ENCODE data around the gene RANBP3. TPM values are rescaled to one million over a fixed set of nuclear protein-coding genes. Genes with fewer than 3 reads are reported as not detected.

RANBP3 gene
- total RNA-seq, 3 donors from 2014 or later, result 54.4 to 66.2 (median 64.9) TPM

DNA sequence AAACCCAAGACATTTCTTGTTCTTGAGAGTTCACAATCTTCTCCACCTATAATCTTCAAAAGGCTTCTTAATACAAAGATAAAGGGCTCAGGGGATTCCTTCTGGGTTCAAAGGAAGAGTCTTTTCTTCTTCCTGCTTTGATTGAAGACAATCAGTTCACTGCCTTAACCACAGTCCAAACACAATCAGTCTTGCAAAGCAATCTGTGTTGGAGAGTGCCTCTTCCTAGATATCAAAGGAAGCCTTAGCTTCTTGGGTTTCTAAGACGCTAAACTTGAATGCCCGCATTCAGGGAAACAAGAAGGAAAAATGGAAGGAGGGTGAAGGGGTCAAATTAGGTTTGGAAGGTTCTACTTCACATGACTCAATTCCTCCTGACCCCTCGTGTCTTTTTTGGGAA, 27.2 kb downstream of the RANBP3 start:
- no peak for TF ChIP-seq POLR2A (IDR thresholded peaks at IDR 0.05)
- intact Hi-C loops (cut with DNase I; ENCODE audit: low total_unique reads), result no loop called here
- Histone ChIP-seq H3K9me3 (no peaks in the 10 kb centered on the region), H3K4me3 (no peak overlapping the region), H3K27me3 (no peaks in the 10 kb centered on the region), H3K36me3 (no peaks in the 10 kb centered on the region), H3K27ac (no peak overlapping the region), H3K4me1 (peaks cover 0 to 7% of the 10 kb centered on the region in 2 donors)
- DNase-seq (ENCODE audit: low spot score in 2 of 2), result no peak

DNA sequence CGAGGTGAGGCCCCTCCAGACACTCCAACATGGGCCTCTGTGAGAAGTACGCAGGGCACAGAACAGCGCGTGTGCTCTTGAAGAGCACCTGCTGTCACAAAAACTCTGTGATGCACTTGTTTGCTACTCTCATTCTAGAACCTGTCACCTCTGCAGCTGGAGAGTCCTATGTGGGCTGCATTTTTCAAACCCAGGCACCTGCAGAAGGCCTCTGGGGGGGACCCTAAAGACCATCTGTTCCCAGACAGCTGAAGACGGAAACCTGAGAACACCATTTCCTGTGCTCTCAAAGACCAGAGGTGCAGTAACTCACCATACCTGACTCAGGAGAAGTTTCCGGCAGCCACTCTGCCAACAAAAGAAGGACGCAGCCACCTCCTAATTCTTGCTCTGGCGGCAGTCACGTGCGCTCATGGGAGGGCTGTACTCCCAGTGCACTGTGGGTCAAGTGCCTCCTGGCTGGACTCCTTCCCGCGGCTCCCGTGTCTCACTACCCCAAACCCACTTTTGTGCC, 28.1 kb downstream of the RANBP3 start:
- Histone ChIP-seq H3K4me3 (no peak overlapping the region), H3K4me1 (peaks cover 0 to 7% of the 10 kb centered on the region in 2 donors), H3K27ac (no peak overlapping the region), H3K9me3 (no peaks in the 10 kb centered on the region), H3K27me3 (no peaks in the 10 kb centered on the region), H3K36me3 (no peaks in the 10 kb centered on the region)
- no peak for DNase-seq (ENCODE audit: low spot score in 2 of 2)
- TF ChIP-seq, protein P1, sequence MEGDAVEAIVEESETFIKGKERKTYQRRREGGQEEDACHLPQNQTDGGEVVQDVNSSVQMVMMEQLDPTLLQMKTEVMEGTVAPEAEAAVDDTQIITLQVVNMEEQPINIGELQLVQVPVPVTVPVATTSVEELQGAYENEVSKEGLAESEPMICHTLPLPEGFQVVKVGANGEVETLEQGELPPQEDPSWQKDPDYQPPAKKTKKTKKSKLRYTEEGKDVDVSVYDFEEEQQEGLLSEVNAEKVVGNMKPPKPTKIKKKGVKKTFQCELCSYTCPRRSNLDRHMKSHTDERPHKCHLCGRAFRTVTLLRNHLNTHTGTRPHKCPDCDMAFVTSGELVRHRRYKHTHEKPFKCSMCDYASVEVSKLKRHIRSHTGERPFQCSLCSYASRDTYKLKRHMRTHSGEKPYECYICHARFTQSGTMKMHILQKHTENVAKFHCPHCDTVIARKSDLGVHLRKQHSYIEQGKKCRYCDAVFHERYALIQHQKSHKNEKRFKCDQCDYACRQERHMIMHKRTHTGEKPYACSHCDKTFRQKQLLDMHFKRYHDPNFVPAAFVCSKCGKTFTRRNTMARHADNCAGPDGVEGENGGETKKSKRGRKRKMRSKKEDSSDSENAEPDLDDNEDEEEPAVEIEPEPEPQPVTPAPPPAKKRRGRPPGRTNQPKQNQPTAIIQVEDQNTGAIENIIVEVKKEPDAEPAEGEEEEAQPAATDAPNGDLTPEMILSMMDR (IDR thresholded peaks at IDR 0.05), result no peak
- no peak for TF ChIP-seq POLR2A (IDR thresholded peaks at IDR 0.05)
- no peak for TF ChIP-seq POLR2AphosphoS5 (IDR thresholded peaks at IDR 0.05)
- intact Hi-C loops (cut with DNase I; ENCODE audit: low total_unique reads), result no loop called here

DNA sequence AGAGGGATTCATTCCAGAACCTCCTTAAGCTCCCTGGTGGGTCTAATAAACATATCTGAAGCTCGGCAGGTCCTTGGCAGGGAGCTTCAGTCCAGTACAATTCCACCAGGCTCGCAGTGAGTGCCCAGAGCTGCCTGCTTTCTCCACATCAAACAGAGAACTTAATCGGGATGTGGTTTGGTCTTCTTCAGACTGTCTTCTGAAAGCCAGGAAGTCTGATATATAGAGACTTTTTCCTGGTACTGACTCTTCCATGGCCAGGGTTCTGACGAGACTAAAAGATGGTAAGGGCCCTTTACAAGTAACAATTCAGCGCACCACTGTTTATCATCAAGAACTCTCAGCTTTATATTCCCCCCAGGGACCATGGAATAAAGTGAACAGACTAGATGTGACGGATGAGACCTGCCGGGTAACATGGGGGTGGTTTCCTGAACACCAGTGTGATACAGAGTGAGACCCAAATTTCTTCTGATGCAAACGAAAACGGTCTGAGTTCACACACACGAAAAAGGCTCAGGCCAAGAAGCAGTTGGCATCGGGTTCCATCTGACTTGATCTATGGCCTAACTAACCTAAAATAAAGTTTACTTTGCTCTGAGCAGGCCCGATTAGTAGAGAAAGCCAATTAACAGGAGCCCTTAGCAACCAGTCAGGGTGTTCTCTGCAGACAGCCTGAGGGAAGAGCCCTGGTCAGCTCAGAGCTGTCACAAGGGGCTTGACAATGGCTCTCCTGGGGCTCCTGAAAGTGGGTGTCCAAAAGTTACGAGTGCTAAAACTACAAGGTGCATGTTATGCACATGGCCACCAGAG, 29.0 kb downstream of the RANBP3 start:
- no peaks in the 10 kb centered on the region for H3K27me3 ChIP-seq
- H3K4me1 ChIP-seq, result peaks cover 0 to 3% of the 10 kb centered on the region in 2 donors
- TF ChIP-seq, protein P1 (IDR thresholded peaks at IDR 0.05), result no peak
- TF ChIP-seq POLR2AphosphoS5 (IDR thresholded peaks at IDR 0.05), result no peak
- TF ChIP-seq POLR2A (IDR thresholded peaks at IDR 0.05), result no peak
- H3K27ac ChIP-seq, result peak overlapping the region; percentile 74 to 81
- H3K36me3 ChIP-seq, result no peaks in the 10 kb centered on the region
- intact Hi-C loops (cut with DNase I; ENCODE audit: low total_unique reads), result no loop called here
- no peak for DNase-seq (ENCODE audit: low spot score in 2 of 2)
- H3K9me3 ChIP-seq, result no peaks in the 10 kb centered on the region
- H3K4me3 ChIP-seq, result no peak overlapping the region

DNA sequence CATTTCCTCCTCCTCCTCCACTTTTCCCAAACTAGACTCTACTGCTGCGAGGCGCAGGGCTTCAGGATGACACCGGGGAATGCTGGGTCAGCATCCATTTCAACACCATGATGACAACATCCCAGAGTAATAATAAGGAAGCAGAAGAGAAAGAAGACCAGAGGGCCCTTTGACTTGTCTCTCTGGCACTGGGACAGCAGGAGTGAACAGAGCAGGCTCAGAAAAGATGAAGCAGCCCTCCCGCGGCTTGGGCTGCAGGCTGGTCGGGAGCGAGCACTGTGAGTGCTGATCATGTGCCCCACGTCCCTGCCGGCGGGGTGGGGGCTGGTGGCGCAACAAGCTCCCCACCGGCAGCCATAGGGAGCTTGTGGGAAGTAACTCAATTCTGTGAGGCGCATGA, 30.5 kb downstream of the RANBP3 start:
- Histone ChIP-seq H3K4me3 (peak overlapping the region in 2 of 3 donors; percentile 18 to 40), H3K9me3 (no peaks in the 10 kb centered on the region), H3K27ac (peak overlapping the region; percentile 74 to 81), H3K36me3 (no peaks in the 10 kb centered on the region), H3K4me1 (peaks cover 0 to 7% of the 10 kb centered on the region in 2 donors), H3K27me3 (no peaks in the 10 kb centered on the region)
- intact Hi-C loops (cut with DNase I; ENCODE audit: low total_unique reads), result no loop called here
- peak in 1 of 2 donors; percentile 68 for DNase-seq (ENCODE audit: low spot score in 2 of 2)
- TF ChIP-seq POLR2A (IDR thresholded peaks at IDR 0.05) (no peak), POLR2AphosphoS5 (IDR thresholded peaks at IDR 0.05) (peak; percentile 18 to 77 (median 54))
- TF ChIP-seq, protein P1 (IDR thresholded peaks at IDR 0.05), result no peak

DNA sequence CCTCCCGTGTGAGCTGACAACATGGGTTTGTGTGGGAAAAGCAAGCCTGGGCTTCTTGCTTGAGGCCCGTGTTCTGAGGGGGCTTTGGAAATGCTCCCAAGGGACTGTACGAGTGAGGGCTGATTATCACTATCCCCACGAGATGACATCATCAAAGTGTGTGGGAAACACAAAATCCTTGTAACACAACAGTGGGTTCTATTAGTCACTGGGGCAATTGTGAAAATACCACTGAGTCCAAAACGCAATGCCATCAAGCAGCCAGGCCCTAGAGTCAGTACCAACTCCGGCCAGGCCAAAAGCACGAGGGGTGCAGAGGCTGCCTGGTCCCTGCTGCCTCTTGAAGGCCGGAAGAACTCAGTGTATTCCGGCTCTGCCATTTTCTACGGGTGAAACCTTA, 34.3 kb downstream of the RANBP3 start:
- H3K4me1 ChIP-seq, result peaks cover 0 to 7% of the 10 kb centered on the region in 2 donors
- H3K27ac ChIP-seq, result peak overlapping the region; percentile 25 to 64
- no peak overlapping the region for H3K4me3 ChIP-seq
- intact Hi-C loops (cut with DNase I; ENCODE audit: low total_unique reads), result no loop called here
- no peaks in the 10 kb centered on the region for H3K36me3 ChIP-seq
- no peak for DNase-seq (ENCODE audit: low spot score in 2 of 2)
- no peaks in the 10 kb centered on the region for H3K9me3 ChIP-seq
- TF ChIP-seq POLR2AphosphoS5 (IDR thresholded peaks at IDR 0.05) (no peak), POLR2A (IDR thresholded peaks at IDR 0.05) (no peak)
- TF ChIP-seq, protein P1 (IDR thresholded peaks at IDR 0.05), result no peak
- no peaks in the 10 kb centered on the region for H3K27me3 ChIP-seq
